NCI-H128 (cell line): ENCODE measurements around the gene ACOX3.
"Not testable (repeated sequence)": the region's sequence is repeated elsewhere in the genome, so short reads cannot be mapped to it uniquely, and the experiment has no call there.

Source experiments
- DNase-seq: peaks from one replicate; lab custom pipeline; 2025; ENCODE audit not compliant: unreplicated experiment; lab: John Stamatoyannopoulos, UW

ACOX3 gene

GRCh38 chr4:8355864-8356565, 84.5 kb downstream of the ACOX3 start:
- DNase-seq: no peak

GRCh38 chr4:8355306-8355705, 85.2 kb downstream of the ACOX3 start:
- DNase-seq: no peak

GRCh38 chr4:8353912-8354453, 86.5 kb downstream of the ACOX3 start:
- no peak for DNase-seq

- no peak for DNase-seq
These were observed 87.3 kb downstream of the ACOX3 start for GRCh38 chr4:8353158-8353669.

- no peak for DNase-seq
These were observed 88.0 kb downstream of the ACOX3 start for GRCh38 chr4:8352368-8353157.

GRCh38 chr4:8351931-8352367, 88.6 kb downstream of the ACOX3 start:
- no peak for DNase-seq

GRCh38 chr4:8350841-8351461, 89.6 kb downstream of the ACOX3 start:
- no peak for DNase-seq

GRCh38 chr4:8350352-8350751, 90.2 kb downstream of the ACOX3 start:
- no peak for DNase-seq

- DNase-seq: no peak
These were observed 90.8 kb downstream of the ACOX3 start for GRCh38 chr4:8349664-8350236.

- not testable (repeated sequence) for DNase-seq
These were observed 91.3 kb downstream of the ACOX3 start for GRCh38 chr4:8349236-8349635.

- no peak for DNase-seq
These were observed 92.5 kb downstream of the ACOX3 start for GRCh38 chr4:8348071-8348470.

- no peak for DNase-seq
These were observed 92.9 kb downstream of the ACOX3 start for GRCh38 chr4:8347660-8348059.

- DNase-seq: no peak
These were observed 93.5 kb downstream of the ACOX3 start for GRCh38 chr4:8346838-8347605.

- DNase-seq: no peak
These were observed 94.3 kb downstream of the ACOX3 start for GRCh38 chr4:8345946-8346814.

- no peak for DNase-seq
These were observed 95.2 kb downstream of the ACOX3 start for GRCh38 chr4:8345053-8345945.

- DNase-seq: no peak
These were observed 96.1 kb downstream of the ACOX3 start for GRCh38 chr4:8344377-8344776.

- DNase-seq: no peak
These were observed 96.6 kb downstream of the ACOX3 start for GRCh38 chr4:8343967-8344331.

GRCh38 chr4:8343262-8343966, 97.1 kb downstream of the ACOX3 start:
- no peak for DNase-seq
